ENCODE measurements around the gene IFRD2.

GRCh38 chr3:50271314-50271936, 20.8 kb downstream of the IFRD2 start:
- no peak for TF ChIP-seq CTCF (IDR thresholded peaks at IDR 0.05)
- TF ChIP-seq POLR2AphosphoS5 (IDR thresholded peaks at IDR 0.05): no peak
- no peak for TF ChIP-seq EP300 (IDR thresholded peaks at IDR 0.05)

Measured in sigmoid colon (tissue), 4 donors.